HL-60 (cell line): ENCODE results near the gene MYBPC3.

Source experiments
- CTCF ChIP-seq: IDR thresholded peaks from one replicate; pipeline ENCODE4 v1.5.1; 2011; ENCODE audit warnings: low read length, control low read depth, inconsistent platforms; ENCODE audit not compliant: insufficient read depth
- GABPA ChIP-seq: IDR thresholded peaks from 2 replicates; pipeline ENCODE4 v1.6.1; 2012; ENCODE audit warnings: low read depth
- POLR2AphosphoS5 ChIP-seq: IDR thresholded peaks from 2 replicates; pipeline ENCODE4 v1.6.1; 2012; ENCODE audit warnings: low read depth
- REST ChIP-seq: IDR thresholded peaks from 2 replicates; pipeline ENCODE4 v1.6.1; 2012; ENCODE audit warnings: low read depth; ENCODE audit not compliant: insufficient replicate concordance
- SPI1 ChIP-seq: IDR thresholded peaks from 2 replicates; pipeline ENCODE4 v1.6.1; 2012; ENCODE audit warnings: low read depth, mild to moderate bottlenecking, borderline replicate concordance

GRCh38 chr11:47327025-47327424 lies 25.5 kb downstream of the MYBPC3 start:
- TF ChIP-seq SPI1 (no peak), CTCF (no peak), GABPA (no peak), POLR2AphosphoS5 (no peak), REST (no peak)
